Erythroblast (primary cell): ENCODE measurements around the gene PRXL2A.

Experiments used
- GATA1 ChIP-seq: IDR thresholded peaks from 2 replicates; pipeline ENCODE4 v1.6.1; 2011; ENCODE audit warnings: low read depth, mild to moderate bottlenecking, control low read depth, low read length, moderate library complexity
- POLR2A ChIP-seq: IDR thresholded peaks from 2 replicates; pipeline ENCODE4 v1.6.1; 2011; ENCODE audit warnings: mild to moderate bottlenecking, low read length

- TF ChIP-seq POLR2A (no peak), GATA1 (no peak)
Measured at GRCh38 chr10:80365510-80365909, 42.8 kb upstream of the PRXL2A start.
